ENCODE results near the gene CTNNBL1.
A peak's percentile ranks its signal among the peaks of the same experiment; 100 is the strongest.
"Not testable (repeated sequence)": the region's sequence is repeated elsewhere in the genome, so short reads cannot be mapped to it uniquely, and the experiment has no call there.

Gene CTNNBL1, protein sequence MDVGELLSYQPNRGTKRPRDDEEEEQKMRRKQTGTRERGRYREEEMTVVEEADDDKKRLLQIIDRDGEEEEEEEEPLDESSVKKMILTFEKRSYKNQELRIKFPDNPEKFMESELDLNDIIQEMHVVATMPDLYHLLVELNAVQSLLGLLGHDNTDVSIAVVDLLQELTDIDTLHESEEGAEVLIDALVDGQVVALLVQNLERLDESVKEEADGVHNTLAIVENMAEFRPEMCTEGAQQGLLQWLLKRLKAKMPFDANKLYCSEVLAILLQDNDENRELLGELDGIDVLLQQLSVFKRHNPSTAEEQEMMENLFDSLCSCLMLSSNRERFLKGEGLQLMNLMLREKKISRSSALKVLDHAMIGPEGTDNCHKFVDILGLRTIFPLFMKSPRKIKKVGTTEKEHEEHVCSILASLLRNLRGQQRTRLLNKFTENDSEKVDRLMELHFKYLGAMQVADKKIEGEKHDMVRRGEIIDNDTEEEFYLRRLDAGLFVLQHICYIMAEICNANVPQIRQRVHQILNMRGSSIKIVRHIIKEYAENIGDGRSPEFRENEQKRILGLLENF

GRCh38 chr20:37693635-37694626, at the start of gene CTNNBL1:
Gene CTNNBL1, plus strand, starts transcription at chr20:37694030. Its CDS starts 93 bp downstream, at chr20:37694123.
- peak; percentile 91 to 97 for DNase-seq (ENCODE audit: low read depth in 2 of 2)

DNA sequence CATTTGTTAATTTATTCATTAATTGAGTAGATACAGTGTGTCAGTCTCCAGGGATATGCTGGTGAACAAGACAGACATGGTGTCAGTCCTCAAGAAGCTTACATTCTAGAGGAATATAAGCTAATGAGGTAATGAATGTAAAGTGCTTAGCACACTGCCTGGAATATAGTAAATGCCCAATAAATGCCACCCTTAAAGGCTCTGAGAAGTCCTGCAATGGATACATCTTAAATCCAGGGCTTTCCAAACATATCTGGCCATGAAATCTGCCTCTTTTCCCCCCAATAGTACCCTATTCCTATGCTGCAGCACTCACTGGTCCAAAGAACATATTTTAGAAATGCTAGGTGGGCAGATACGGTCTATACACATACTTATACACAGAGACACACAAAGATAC, 49.2 kb upstream of the CTNNBL1 start:
- DNase-seq (ENCODE audit: low read depth in 2 of 2), result no peak

DNA sequence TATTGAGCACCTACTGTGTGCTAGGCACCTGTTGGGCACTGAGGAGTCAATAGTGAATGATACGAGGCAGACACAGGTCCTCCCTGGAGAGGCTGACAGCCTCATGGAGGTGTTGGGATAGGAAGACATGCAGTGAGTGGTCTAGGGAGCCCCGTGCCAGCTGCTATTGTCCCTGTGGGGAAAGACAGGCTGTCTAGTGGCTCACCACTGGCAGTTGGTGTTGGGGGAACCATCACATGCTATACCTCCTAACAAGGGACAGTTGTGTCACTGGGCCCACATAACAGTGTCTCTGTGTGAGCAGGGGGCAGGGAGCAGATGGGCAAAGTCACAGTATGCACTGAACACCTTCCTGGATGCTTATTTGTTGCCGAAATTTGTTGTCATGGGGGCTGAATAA, 45.9 kb upstream of the CTNNBL1 start:
- DNase-seq (ENCODE audit: low read depth in 2 of 2), result no peak

- DNase-seq (ENCODE audit: low read depth in 2 of 2), result no peak
Observed at GRCh38 chr20:37649017-37649416, 44.8 kb upstream of the CTNNBL1 start.

- DNase-seq (ENCODE audit: low read depth in 2 of 2), result no peak
Observed at GRCh38 chr20:37649676-37650370, 44.0 kb upstream of the CTNNBL1 start.

DNA sequence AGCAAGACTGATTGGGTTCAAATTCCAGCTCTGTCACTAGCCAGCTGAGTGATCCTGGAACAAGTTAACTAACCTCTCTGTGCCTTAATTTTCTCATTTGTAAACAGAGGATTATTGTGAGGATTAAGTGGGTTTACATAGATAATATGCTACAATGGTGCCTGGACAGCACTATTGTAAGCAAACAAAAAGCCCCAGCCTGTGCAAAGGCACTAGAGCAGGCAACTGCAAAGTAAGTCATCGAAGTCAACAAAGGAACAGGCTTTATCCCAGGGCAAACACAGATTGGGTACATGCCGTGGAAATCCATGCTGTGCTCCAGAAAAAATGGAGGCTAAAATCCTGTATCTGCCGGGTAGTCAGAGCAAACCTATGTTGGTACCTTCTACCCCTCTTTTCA, 43.2 kb upstream of the CTNNBL1 start:
- DNase-seq (ENCODE audit: low read depth in 2 of 2), result no peak

- peak; percentile 1 to 14 for DNase-seq (ENCODE audit: low read depth in 2 of 2)
Observed at GRCh38 chr20:37651932-37652331, 41.9 kb upstream of the CTNNBL1 start.

DNA sequence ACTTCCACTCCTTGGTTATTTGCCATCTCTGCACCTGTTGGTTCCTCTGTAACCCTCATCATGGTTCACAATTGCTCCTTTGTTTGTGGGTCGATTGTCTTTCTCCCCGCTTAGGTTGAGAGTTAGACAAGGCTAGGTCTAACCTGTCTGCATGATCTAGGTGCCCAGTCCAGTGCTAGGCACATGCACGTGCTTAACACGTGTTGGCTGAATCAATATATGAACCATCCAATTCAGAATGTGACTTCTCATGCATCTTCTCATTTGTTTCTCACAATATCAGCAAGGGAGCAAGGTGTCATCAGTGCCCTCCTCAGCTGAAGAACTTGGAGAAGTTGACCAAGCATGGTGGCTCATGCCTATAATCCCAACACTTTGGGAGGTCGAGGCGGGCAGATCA, 36.9 kb upstream of the CTNNBL1 start:
- no peak for DNase-seq (ENCODE audit: low read depth in 2 of 2)

GRCh38 chr20:37657924-37658804, 35.7 kb upstream of the CTNNBL1 start:
- DNase-seq (ENCODE audit: low read depth in 2 of 2), result no peak

- no peak for DNase-seq (ENCODE audit: low read depth in 2 of 2)
Observed at GRCh38 chr20:37661519-37661918, 32.3 kb upstream of the CTNNBL1 start.

DNA sequence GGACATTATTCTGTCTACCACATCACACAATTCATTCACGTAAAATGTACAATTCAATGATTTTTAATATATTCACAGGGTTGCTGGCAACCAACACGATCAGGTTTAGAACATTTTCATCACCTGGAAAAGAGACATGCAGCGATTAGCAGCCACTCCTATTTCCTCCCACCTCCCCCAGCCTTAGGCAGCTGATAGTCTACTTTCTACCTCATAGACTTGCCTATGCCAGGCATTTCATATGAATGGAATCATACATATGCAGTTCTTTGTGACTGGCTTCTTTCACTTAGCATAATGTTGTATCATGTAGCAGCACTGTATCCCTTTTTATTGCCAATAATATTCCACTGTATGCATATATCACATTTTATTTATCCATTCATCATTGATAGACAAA, 31.5 kb upstream of the CTNNBL1 start:
- DNase-seq (ENCODE audit: low read depth in 2 of 2), result no peak

DNA sequence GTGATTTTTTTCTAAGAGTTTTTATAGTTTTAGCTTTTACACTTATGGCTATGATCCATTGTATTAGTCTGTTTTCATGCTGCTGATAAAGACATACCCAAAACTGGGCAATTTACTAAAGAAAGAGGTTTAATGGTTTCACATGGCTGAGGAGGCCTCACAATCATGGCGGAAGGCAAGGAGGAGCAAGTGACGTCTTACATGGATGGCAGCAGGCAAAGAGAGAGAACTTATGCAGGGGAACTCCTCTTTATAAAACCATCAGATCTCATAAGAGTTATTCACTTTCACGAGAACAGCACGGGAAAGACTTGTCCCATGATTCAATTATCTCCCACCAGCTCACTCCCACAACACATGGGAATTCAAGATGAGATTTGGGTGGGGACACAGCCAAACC, 29.2 kb upstream of the CTNNBL1 start:
- not testable (repeated sequence) for DNase-seq (ENCODE audit: low read depth in 2 of 2)

GRCh38 chr20:37668166-37668565, 25.7 kb upstream of the CTNNBL1 start:
- no peak for DNase-seq (ENCODE audit: low read depth in 2 of 2)

DNA sequence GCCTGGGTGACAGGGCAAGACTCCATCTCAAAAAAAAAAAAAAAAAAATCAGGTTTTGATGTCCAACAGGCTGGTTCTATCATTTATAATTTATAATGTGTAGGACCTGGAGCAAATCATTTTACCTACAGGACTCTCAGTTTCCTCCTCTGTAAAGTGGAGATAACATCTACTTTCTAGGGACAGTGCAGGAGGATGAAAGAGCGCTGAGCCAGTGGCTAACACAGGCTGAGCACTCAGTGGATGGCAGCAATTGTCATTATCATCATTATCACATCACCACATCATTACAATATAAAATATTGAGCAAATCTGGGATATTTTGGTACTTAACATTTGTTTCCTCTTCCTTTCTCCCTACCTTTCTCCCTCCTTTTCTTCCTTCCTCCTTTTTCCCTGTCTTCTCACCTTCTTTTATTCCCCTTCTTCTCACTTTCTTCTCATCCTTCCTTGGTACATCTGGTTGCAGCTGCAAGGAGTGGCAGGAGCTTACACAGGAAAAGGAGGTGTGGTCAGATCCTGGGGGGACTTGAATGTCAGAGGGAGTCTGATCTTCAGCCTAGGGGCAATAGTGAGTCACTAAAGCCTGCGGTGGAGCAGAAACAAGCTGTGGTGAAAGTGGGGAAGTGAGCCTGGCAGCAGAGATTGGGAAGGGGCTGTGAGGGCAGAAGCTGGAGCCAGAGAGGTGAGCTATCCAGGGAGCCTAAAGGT, 24.6 kb upstream of the CTNNBL1 start:
- DNase-seq (ENCODE audit: low read depth in 2 of 2), result no peak

- DNase-seq (ENCODE audit: low read depth in 2 of 2), result no peak
Observed at GRCh38 chr20:37669773-37670236, 24.0 kb upstream of the CTNNBL1 start.

GRCh38 chr20:37670351-37670791, 23.5 kb upstream of the CTNNBL1 start:
- no peak for DNase-seq (ENCODE audit: low read depth in 2 of 2)

DNA sequence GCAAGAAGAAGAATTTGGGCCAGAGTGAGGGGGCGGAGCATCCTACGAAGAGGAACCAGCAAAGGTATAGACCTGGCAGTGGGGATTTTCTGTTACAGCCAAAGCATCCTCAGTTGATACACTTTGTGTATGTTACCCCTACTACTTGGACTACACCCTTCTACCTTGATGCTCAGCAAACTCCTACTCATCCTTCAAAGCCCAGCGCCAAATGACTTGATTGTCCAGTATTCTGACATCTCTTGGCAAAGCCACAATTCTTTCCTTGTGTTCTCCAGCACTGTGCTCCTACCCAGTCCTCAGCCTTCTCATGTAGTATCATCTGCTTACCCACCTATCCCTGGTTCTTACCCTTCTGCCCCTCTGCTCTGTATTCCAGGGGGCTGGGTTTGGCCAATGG, 21.7 kb upstream of the CTNNBL1 start:
- DNase-seq (ENCODE audit: low read depth in 2 of 2), result no peak

GRCh38 chr20:37673444-37673843, 20.4 kb upstream of the CTNNBL1 start:
- no peak for DNase-seq (ENCODE audit: low read depth in 2 of 2)

- no peak for DNase-seq (ENCODE audit: low read depth in 2 of 2)
Observed at GRCh38 chr20:37676440-37676839, 17.4 kb upstream of the CTNNBL1 start.

Measured in stimulated activated CD4-positive, alpha-beta T cell treated with anti-CD3 and anti-CD28 coated beads, Interleukin-12 subunit alpha, Interleukin-12 subunit beta, amount 100 ng/mL, for 24 hours (primary cell).